Measurements from ENCODE around the gene OR1G1.
"Not testable (repeated sequence)": the region's sequence is repeated elsewhere in the genome, so short reads cannot be mapped to it uniquely, and the experiment has no call there.

OR1G1 gene

DNA sequence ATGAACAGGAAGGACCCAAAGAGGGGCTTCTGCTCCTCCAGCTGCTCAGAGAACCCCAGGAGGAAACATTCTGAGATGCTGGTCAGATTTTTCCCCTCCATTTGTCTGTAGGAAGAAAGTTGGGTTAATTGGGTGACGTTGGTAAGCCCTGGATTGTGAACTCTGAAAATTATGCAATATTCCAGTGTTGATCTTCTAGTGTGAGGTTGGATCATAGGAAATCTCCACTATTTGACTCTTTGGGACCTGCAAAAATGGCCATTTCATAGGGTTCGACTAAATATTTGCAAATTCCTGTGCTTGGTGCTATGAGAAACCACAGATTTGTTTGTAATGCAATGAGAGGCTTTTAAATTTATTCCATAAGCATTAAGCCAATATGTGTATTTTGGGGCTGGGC is at the start of gene OR1G1:
Gene OR1G1, minus strand, starts transcription at position 101 of the 400 bp plus-strand sequence. Its CDS starts 0 bp downstream, at position 101.
- TF ChIP-seq, protein P1, sequence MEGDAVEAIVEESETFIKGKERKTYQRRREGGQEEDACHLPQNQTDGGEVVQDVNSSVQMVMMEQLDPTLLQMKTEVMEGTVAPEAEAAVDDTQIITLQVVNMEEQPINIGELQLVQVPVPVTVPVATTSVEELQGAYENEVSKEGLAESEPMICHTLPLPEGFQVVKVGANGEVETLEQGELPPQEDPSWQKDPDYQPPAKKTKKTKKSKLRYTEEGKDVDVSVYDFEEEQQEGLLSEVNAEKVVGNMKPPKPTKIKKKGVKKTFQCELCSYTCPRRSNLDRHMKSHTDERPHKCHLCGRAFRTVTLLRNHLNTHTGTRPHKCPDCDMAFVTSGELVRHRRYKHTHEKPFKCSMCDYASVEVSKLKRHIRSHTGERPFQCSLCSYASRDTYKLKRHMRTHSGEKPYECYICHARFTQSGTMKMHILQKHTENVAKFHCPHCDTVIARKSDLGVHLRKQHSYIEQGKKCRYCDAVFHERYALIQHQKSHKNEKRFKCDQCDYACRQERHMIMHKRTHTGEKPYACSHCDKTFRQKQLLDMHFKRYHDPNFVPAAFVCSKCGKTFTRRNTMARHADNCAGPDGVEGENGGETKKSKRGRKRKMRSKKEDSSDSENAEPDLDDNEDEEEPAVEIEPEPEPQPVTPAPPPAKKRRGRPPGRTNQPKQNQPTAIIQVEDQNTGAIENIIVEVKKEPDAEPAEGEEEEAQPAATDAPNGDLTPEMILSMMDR (IDR thresholded peaks at IDR 0.05), result no peak
- Histone ChIP-seq H3K4me1 (ENCODE audit: control insufficient read depth in 1 of 2, insufficient read depth in 1 of 2, low read depth in 1 of 2, low read length in 1 of 2) (no peaks in the 10 kb centered on the region), H3K27ac (no peak within 1 kb of the TSS), H3K27me3 (peaks cover 10% of the 10 kb centered on the region), H3K4me3 (ENCODE audit: low read depth in 1 of 2, low read length in 1 of 2) (no peak within 1 kb of the TSS), H3K9me3 (no peaks in the 10 kb centered on the region), H3K36me3 (no peaks in the 10 kb centered on the region)

DNA sequence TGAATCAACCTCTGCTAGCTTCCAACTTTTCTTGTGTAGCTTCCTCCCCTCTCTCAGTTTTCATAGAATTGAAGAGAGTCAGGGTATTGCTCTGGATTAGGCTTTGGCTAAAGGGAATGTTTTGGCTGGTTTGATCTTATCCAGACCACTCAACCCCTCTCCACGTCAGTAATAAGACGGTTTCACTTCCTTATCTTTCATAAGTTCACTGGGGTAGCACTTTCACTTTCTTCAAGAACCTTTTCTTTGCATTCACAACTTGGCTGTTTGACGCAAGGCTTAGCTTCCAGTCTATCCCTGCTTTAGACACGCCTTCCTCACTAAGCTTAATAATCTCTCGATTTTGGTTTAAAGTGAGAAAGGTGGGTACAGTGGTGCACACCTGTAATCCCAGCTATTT is 40.2 kb upstream of the OR1G1 start:
- Histone ChIP-seq H3K4me3 (ENCODE audit: low read depth in 1 of 2, low read length in 1 of 2) (no peak overlapping the region), H3K27ac (no peak overlapping the region), H3K36me3 (no peaks in the 10 kb centered on the region), H3K27me3 (peaks cover 6% of the 10 kb centered on the region), H3K9me3 (no peaks in the 10 kb centered on the region), H3K4me1 (ENCODE audit: control insufficient read depth in 1 of 2, insufficient read depth in 1 of 2, low read depth in 1 of 2, low read length in 1 of 2) (no peaks in the 10 kb centered on the region)
- TF ChIP-seq, protein P1 (IDR thresholded peaks at IDR 0.05), result no peak

DNA sequence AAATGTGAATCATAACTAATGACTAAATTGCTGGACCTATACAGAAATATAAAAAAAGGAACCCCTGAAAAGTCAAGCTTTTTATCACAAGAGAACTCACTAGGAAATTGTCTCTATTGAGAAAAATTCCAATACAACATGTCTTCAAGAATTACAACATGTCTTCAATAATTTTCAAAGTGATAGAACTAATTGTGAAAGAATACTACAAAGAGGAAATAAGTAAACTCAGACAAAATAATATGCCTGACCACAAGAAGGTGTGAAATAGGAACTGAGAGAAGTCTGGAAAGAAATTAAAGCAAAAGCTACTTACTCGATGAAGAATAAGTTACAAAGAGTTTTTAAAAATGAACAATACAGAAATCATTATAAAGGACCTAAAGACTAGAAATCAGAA is 29.9 kb upstream of the OR1G1 start:
- peaks cover 6% of the 10 kb centered on the region in 2 experiments for H3K4me1 ChIP-seq (ENCODE audit: control insufficient read depth in 1 of 2, insufficient read depth in 1 of 2, low read depth in 1 of 2, low read length in 1 of 2)
- no peaks in the 10 kb centered on the region for H3K9me3 ChIP-seq
- H3K4me3 ChIP-seq (ENCODE audit: low read depth in 1 of 2, low read length in 1 of 2), result no peak overlapping the region
- no peaks in the 10 kb centered on the region for H3K36me3 ChIP-seq
- no peaks in the 10 kb centered on the region for H3K27me3 ChIP-seq
- TF ChIP-seq, protein P1 (IDR thresholded peaks at IDR 0.05), result no peak
- H3K27ac ChIP-seq, result no peak overlapping the region

DNA sequence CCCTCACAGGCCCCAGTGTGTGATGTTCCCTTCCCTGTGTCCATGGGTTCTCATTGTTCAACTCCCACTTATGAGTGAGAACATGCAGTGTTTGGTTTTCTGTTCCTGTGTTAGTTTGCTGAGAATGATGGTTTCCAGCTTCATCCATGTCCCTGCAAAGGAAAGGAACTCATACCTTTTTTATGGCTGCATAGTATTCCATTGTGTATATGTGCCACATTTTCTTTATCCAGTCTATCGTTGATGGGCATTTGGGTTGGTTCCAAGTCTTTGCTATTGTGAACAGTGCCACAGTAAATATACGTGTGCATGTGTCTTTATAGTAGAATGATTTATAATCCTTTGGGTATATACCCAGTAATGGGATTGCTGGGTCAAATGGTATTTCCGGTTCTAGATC is 10.1 kb upstream of the OR1G1 start:
- H3K4me3 ChIP-seq (ENCODE audit: low read depth in 1 of 2, low read length in 1 of 2); H3K4me1 ChIP-seq (ENCODE audit: control insufficient read depth in 1 of 2, insufficient read depth in 1 of 2, low read depth in 1 of 2, low read length in 1 of 2); H3K27ac ChIP-seq; H3K9me3 ChIP-seq; H3K36me3 ChIP-seq: not testable (repeated sequence)
- H3K27me3 ChIP-seq, result peaks cover 28% of the 10 kb centered on the region

DNA sequence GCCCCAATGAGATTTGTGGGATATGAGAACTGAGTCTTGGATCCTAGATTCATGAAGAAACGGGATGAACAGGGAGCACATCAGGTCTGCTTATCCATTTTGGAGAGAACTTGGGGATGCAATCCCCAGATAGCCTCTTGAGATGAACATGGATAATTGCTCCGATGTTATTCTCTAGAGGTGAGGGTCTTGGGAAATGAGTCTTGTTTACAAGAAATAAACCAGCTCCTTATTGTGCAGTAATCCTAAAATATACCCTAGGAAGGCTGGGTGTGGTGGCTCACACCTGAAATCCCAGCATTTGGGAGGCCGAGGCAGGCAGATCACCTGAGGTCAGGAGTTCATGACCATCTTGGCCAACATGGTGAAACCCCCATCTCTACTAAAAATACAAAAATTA is 23.0 kb downstream of the OR1G1 start, which contains the start of gene OR1D2:
Gene OR1D2, minus strand, starts transcription at position 101 of the 400 bp plus-strand sequence. CDS start 11,426 bp downstream, outside the sequence.
- Histone ChIP-seq H3K4me1 (ENCODE audit: control insufficient read depth in 1 of 2, insufficient read depth in 1 of 2, low read depth in 1 of 2, low read length in 1 of 2) (no peaks in the 10 kb centered on the region), H3K9me3 (no peaks in the 10 kb centered on the region), H3K27me3 (peaks cover 6% of the 10 kb centered on the region), H3K4me3 (ENCODE audit: low read depth in 1 of 2, low read length in 1 of 2) (no peak within 1 kb of the TSS), H3K36me3 (no peaks in the 10 kb centered on the region), H3K27ac (no peak within 1 kb of the TSS)
- TF ChIP-seq, protein P1 (IDR thresholded peaks at IDR 0.05), result no peak

All from neutrophil (primary cell).